OCI-LY3 (cell line): Measurements from ENCODE around the gene NARS2.

ENCODE experiments used
- H2AFZ ChIP-seq: fragments of 200-600, 300-600 bp; shearing (Covaris generic); 2 replicates; pipeline ENCODE4 v1.6.0; 2014; ENCODE audit warnings: antibody characterized with exemption, low read depth, low read length
- H3K27ac ChIP-seq: fragments of 200-600, 300-600 bp; sonication (generic); 2 replicates; pipeline ENCODE4 v1.5.1; 2014; ENCODE audit warnings: mild to moderate bottlenecking, low read length, moderate library complexity, mixed read lengths
- H3K27me3 ChIP-seq: fragments of 200-600, 300-600 bp; sonication (generic); 2 replicates; pipeline ENCODE4 v1.6.1; 2014; ENCODE audit warnings: low read depth, low read length, mixed read lengths
- H3K36me3 ChIP-seq: fragments of 200-600, 300-600 bp; sonication (generic); replicated peaks from 2 replicates; pipeline ENCODE3; 2014; ENCODE audit warnings: low read depth, low read length, mixed read lengths
- H3K4me1 ChIP-seq: fragments of 300-600, 200-600 bp; sonication (generic); 2 replicates; pipeline ENCODE4 v1.6.1; 2014; ENCODE audit warnings: low read length, mixed read lengths
- H3K4me2 ChIP-seq: fragments of 200-600, 300-600 bp; sonication (generic); 2 replicates; pipeline ENCODE4 v1.6.1; 2014; ENCODE audit warnings: low read length, mixed read lengths
- H3K4me3 ChIP-seq: fragments of 300-600, 200-600 bp; sonication (generic); 2 replicates; pipeline ENCODE4 v1.5.1; 2014; ENCODE audit warnings: antibody characterized with exemption, mild to moderate bottlenecking, low read length, moderate library complexity
- H3K79me2 ChIP-seq: fragments of 300-600, 200-600 bp; shearing (Covaris generic); 2 replicates; pipeline ENCODE4 v1.6.1; 2014; ENCODE audit warnings: mild to moderate bottlenecking, low read length, mixed read lengths
- H3K9ac ChIP-seq: fragments of 300-600, 200-600 bp; shearing (Covaris generic); 2 replicates; pipeline ENCODE4 v1.6.0; 2014; ENCODE audit warnings: mild to moderate bottlenecking, low read length, moderate library complexity
- H3K9me3 ChIP-seq: fragments of 200-600, 300-600 bp; shearing (Covaris generic); 2 replicates; pipeline ENCODE4 v1.6.1; 2014; ENCODE audit warnings: low read length, mixed read lengths; ENCODE audit not compliant: insufficient read depth
- H4K20me1 ChIP-seq: fragments of 200-600, 300-600 bp; sonication (generic); 2 replicates; pipeline ENCODE4 v1.6.1; 2016; ENCODE audit warnings: low read length, mixed read lengths; ENCODE audit not compliant: insufficient read depth
- EZH2phosphoT487 ChIP-seq: fragments of 200-600 bp; shearing (Covaris generic); IDR thresholded peaks from 2 replicates; pipeline ENCODE4 v1.6.1; 2018; ENCODE audit warnings: antibody characterized with exemption, mixed run types, low read depth
- TF ChIP-seq, protein P1 (sequence below): fragments of 200-600, 300-600 bp; sonication (generic); IDR thresholded peaks from 2 replicates; pipeline ENCODE4 v1.5.1; 2014; ENCODE audit warnings: antibody characterized with exemption, low read length, low read depth

Gene NARS2

DNA sequence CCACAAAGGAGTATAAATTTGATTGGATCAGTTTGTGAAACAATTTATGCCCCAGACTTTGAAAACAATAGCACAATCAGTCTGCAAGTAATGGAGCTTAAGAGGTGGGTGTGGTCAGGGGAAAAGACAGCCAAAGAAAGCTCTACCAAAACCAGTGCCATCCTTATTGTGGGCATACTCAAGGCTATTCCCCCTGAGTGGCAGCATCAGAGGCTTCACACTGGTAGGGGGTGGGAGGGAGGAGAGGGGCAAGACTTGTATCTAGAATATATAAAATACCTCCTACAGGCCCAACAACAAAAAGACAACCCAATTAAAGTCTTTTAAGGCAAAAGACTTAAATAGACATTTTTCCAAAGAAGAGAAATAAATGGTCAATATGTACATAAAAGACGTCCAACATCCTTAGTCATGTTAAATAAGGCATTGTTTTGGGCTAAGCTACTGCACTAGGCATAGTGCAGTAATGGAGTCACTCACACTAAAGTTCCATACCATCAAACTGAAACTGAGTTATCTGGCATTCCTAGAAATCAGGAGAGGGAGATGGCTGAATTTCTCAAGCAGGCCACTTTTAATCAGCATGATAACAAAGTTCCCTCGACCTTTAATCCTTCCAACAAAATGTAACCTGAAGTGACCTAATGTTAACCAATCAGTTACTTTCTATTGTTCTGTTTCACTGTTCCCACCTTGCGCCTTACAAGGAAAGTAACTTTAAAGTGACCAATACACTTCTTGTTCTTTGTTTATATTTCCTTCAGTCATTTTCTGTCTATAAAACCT is 24.8 kb downstream of the NARS2 start:
- Histone ChIP-seq H3K4me2 (no peak overlapping the region), H3K27me3 (no peaks in the 10 kb centered on the region), H2AFZ (no peak overlapping the region), H3K4me3 (no peak overlapping the region), H3K4me1 (no peaks in the 10 kb centered on the region), H3K27ac (no peak overlapping the region), H3K9me3 (no peaks in the 10 kb centered on the region), H4K20me1 (no peaks in the 10 kb centered on the region), H3K9ac (no peak overlapping the region), H3K36me3 (peaks cover 19% of the 10 kb centered on the region), H3K79me2 (peaks cover 11% of the 10 kb centered on the region)
- TF ChIP-seq, protein P1, sequence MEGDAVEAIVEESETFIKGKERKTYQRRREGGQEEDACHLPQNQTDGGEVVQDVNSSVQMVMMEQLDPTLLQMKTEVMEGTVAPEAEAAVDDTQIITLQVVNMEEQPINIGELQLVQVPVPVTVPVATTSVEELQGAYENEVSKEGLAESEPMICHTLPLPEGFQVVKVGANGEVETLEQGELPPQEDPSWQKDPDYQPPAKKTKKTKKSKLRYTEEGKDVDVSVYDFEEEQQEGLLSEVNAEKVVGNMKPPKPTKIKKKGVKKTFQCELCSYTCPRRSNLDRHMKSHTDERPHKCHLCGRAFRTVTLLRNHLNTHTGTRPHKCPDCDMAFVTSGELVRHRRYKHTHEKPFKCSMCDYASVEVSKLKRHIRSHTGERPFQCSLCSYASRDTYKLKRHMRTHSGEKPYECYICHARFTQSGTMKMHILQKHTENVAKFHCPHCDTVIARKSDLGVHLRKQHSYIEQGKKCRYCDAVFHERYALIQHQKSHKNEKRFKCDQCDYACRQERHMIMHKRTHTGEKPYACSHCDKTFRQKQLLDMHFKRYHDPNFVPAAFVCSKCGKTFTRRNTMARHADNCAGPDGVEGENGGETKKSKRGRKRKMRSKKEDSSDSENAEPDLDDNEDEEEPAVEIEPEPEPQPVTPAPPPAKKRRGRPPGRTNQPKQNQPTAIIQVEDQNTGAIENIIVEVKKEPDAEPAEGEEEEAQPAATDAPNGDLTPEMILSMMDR = no peak
- no peak for TF ChIP-seq EZH2phosphoT487

DNA sequence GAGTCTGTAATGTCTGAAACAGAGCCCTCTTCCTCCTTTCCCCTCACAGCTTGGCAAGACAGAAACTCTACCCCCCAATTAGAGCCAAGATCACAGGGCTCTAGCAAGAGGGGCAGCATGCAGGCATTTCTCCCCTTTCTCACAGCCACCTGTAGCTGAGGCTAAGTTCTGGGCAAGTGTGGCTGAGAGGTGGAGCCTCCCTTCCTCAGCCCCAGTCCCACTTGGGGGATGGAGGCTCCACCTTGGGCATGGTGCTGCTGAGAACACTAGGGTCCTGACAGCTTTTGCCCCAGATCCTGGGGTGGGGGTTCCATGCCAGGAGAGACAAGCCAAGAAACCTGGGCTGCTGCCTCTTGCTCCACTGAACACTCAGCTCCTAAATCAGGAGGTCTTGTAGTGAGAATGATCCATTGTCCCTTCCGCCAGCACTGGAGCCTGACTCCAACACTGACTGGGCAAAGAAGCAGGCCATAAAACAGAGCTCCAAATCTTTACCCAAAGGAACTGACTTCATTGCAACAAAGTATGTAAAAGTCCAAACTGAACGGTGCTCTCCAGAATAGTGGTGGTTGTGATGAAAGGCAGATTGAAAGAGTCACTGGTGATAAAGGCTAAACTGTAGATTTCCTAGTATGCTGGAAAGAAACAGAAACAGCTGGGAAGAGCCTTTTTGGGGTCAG is 25.6 kb downstream of the NARS2 start:
- no peaks in the 10 kb centered on the region for H4K20me1 ChIP-seq

DNA sequence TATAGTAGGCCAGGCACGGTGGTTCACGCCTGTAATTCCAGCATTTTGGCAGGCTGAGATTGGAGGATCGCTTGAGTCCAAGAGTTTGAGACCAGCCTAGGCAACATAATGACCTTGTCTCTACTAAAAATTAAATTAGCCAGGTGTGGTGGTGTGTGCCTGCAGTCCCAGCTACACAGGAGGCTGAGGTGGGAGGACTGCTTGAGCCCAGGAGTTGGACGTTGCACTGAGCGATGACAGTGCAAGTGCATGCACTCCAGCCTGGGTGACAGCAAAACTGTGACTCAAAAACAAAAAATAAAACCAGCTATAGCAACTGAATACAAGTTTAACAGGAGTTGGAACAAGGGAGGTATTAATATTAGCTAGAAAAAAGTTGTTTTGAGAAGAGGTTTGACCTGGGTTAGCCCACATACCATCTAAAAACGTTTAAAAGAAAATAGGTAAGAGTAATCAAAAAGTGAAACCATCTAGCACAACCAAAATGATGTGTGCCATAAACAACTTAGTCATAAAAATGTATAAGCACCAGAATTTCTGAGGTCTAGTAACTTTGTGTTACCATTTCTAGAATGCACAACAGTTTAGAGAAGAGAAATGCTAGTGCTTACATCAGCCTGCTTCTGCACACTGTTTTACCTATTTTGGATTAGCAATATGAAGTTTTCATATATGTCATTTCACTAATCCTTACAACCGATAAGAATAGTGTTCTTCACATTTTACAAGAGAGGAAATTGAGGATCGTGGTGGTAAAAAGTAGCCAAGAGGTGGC is 26.5 kb downstream of the NARS2 start:
- Histone ChIP-seq H3K36me3 (peaks cover 19% of the 10 kb centered on the region), H3K27me3 (no peaks in the 10 kb centered on the region), H3K4me3 (no peak overlapping the region), H3K4me1 (no peaks in the 10 kb centered on the region), H2AFZ (no peak overlapping the region), H3K27ac (no peak overlapping the region), H3K4me2 (no peak overlapping the region), H3K9ac (no peak overlapping the region), H3K9me3 (no peaks in the 10 kb centered on the region), H3K79me2 (peaks cover 11% of the 10 kb centered on the region), H4K20me1 (no peaks in the 10 kb centered on the region)
- TF ChIP-seq, protein P1 = no peak
- TF ChIP-seq EZH2phosphoT487 = no peak

More for the DNA sequence above, 25.6 kb downstream of the NARS2 start:
- Histone ChIP-seq H2AFZ (no peak overlapping the region), H3K9me3 (no peaks in the 10 kb centered on the region), H3K4me3 (no peak overlapping the region), H3K27me3 (no peaks in the 10 kb centered on the region), H3K4me1 (no peaks in the 10 kb centered on the region), H3K79me2 (peaks cover 11% of the 10 kb centered on the region), H3K9ac (no peak overlapping the region), H3K27ac (no peak overlapping the region), H3K4me2 (no peak overlapping the region), H3K36me3 (peaks cover 19% of the 10 kb centered on the region)
- TF ChIP-seq, protein P1 = no peak
- no peak for TF ChIP-seq EZH2phosphoT487

DNA sequence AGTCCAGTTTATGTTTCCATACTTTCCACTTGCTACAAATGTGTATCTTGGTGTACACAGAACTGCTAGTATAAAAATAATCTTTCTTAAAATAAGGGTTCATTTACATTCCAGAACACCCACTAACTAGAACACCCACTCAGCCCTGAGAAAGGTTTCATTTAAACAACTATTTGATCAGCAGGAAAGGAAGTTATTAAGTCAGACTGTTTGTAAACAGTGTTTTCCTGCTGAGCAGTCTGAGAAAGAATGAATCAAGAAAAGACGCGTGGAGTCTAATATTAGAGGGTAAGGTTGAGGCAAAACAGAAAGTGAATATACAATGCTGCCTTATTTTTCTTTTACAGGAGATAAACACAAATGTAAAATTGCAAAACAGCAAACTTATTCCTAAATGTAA is 32.7 kb downstream of the NARS2 start:
- Histone ChIP-seq H3K4me3 (no peak overlapping the region), H3K4me2 (no peak overlapping the region), H4K20me1 (no peaks in the 10 kb centered on the region), H3K36me3 (peaks cover 17% of the 10 kb centered on the region), H2AFZ (no peak overlapping the region), H3K27me3 (no peaks in the 10 kb centered on the region), H3K9me3 (no peaks in the 10 kb centered on the region), H3K4me1 (no peaks in the 10 kb centered on the region), H3K79me2 (peaks cover 6% of the 10 kb centered on the region; the same call in 1 of the 2 replicates), H3K27ac (no peak overlapping the region), H3K9ac (no peak overlapping the region)
- TF ChIP-seq, protein P1 = no peak
- no peak for TF ChIP-seq EZH2phosphoT487
